Activated CD4-positive, alpha-beta memory T cell treated with anti-CD3 and anti-CD28 coated beads for 36 hours (primary cell): Measurements from ENCODE around the gene NGRN. TPM values are rescaled to one million over a fixed set of nuclear protein-coding genes. Genes with fewer than 3 reads are reported as not detected.
"Not testable (repeated sequence)": the region's sequence is repeated elsewhere in the genome, so short reads cannot be mapped to it uniquely, and the experiment has no call there.

Experiments used
- CTCF ChIA-PET: fragments of 350-600 bp; sonication (Branson Sonifier 250); formaldehyde crosslinking; loops from one replicate; lab custom pipeline; 2021; ENCODE audit warnings: antibody characterized with exemption, inconsistent platforms; lab: Charles Lee
- POLR2A ChIA-PET: fragments of 350-600 bp; sonication (Branson Sonifier 250); formaldehyde crosslinking; loops from one replicate; lab custom pipeline; 2021; ENCODE audit warnings: antibody characterized with exemption; lab: Charles Lee
- DNase-seq: peaks from one replicate; pipeline ENCODE4 v3.0.0-alpha.2; 2020
- H3K27ac Mint-ChIP-seq: one replicate; pipeline ENCODE4 v1.8.0; 2021; ENCODE audit warnings: mixed read lengths
- H3K27me3 Mint-ChIP-seq: one replicate; pipeline ENCODE4 v1.8.0; 2021; ENCODE audit warnings: mixed read lengths
- H3K36me3 Mint-ChIP-seq: one replicate; pipeline ENCODE4 v1.8.0; 2021; ENCODE audit warnings: mixed read lengths
- H3K4me1 Mint-ChIP-seq: one replicate; pipeline ENCODE4 v1.8.0; 2021; ENCODE audit warnings: low read depth, mixed read lengths
- H3K4me3 Mint-ChIP-seq: one replicate; pipeline ENCODE4 v1.8.0; 2021; ENCODE audit warnings: mild to moderate bottlenecking, mixed read lengths
- H3K9me3 Mint-ChIP-seq: one replicate; pipeline ENCODE4 v1.8.0; 2021; ENCODE audit warnings: mixed read lengths
- intact Hi-C: fragments of 100-400 bp; cut with micrococcal nuclease; formaldehyde crosslinking; loops from one replicate; pipeline ENCODE4 v1.15.1; 2023
- total RNA-seq, 2 experiments: library from RNA; stranded (reverse); gene quantifications; one replicate each; pipeline ENCODE4 v1.2.3, GENCODE V29; 2021

The NGRN gene
- total RNA-seq, 2 experiments from 2014 or later, result 25.3 to 28.6 TPM

GRCh38 chr15:90300988-90301706 is 35.7 kb downstream of the NGRN start:
- ChIA-PET POLR2A (no interaction called here), CTCF (interaction anchor here (0.6 to 9.1 kb wide), 28 partner anchors 9 to 1461 kb away, joined by 3 to 72 read pairs (median 4); partner anchors contain the start of gene SEMA4B)
- intact Hi-C loops, result no loop called here
- Mint-ChIP-seq H3K27ac (no peak overlapping the region), H3K4me1 (peaks cover 35% of the 10 kb centered on the region), H3K36me3 (no peaks in the 10 kb centered on the region), H3K9me3 (no peaks in the 10 kb centered on the region), H3K27me3 (no peaks in the 10 kb centered on the region), H3K4me3 (no peak overlapping the region)
- DNase-seq, result peak; percentile 76

- ChIA-PET CTCF (interaction anchor here (0.6 to 9.1 kb wide), 21 partner anchors 9 to 1460 kb away, joined by 3 to 72 read pairs (median 4); partner anchors contain the start of gene SEMA4B), POLR2A (no interaction called here)
- no peaks in the 10 kb centered on the region for H3K9me3 Mint-ChIP-seq
- H3K27ac Mint-ChIP-seq, result no peak overlapping the region
- intact Hi-C loops, result no loop called here
- H3K4me1 Mint-ChIP-seq, result peaks cover 42% of the 10 kb centered on the region
- H3K27me3 Mint-ChIP-seq, result no peaks in the 10 kb centered on the region
- no peak overlapping the region for H3K4me3 Mint-ChIP-seq
- DNase-seq, result no peak
- H3K36me3 Mint-ChIP-seq, result no peaks in the 10 kb centered on the region
These were observed 36.3 kb downstream of the NGRN start for GRCh38 chr15:90301707-90302300.

GRCh38 chr15:90305355-90305754 is 39.9 kb downstream of the NGRN start:
- H3K4me3 Mint-ChIP-seq, POLR2A ChIA-PET, H3K27me3 Mint-ChIP-seq, H3K27ac Mint-ChIP-seq, DNase-seq, H3K36me3 Mint-ChIP-seq, H3K9me3 Mint-ChIP-seq, intact Hi-C loops: not testable (repeated sequence)
- H3K4me1 Mint-ChIP-seq, result peaks cover 48% of the 10 kb centered on the region
- CTCF ChIA-PET, result interaction anchor here (1.2 to 9.1 kb wide), 5 partner anchors 10 to 177 kb away, joined by 3 to 72 read pairs (median 15); no protein-coding TSS in a partner anchor

GRCh38 chr15:90305932-90306331 is 40.5 kb downstream of the NGRN start:
- Mint-ChIP-seq H3K4me3 (peak overlapping the region; percentile 30), H3K27me3 (no peaks in the 10 kb centered on the region), H3K9me3 (no peaks in the 10 kb centered on the region), H3K4me1 (peaks cover 45% of the 10 kb centered on the region), H3K36me3 (no peaks in the 10 kb centered on the region), H3K27ac (peak overlapping the region; percentile 49)
- no peak for DNase-seq
- ChIA-PET CTCF (interaction anchor here (1.2 to 9.1 kb wide), 8 partner anchors 10 to 342 kb away, joined by 3 to 72 read pairs (median 6); no protein-coding TSS in a partner anchor), POLR2A (no interaction called here)
- intact Hi-C loops, result no loop called here

- Mint-ChIP-seq H3K27me3 (no peaks in the 10 kb centered on the region), H3K4me3 (peak overlapping the region; percentile 30), H3K9me3 (no peaks in the 10 kb centered on the region), H3K27ac (peak overlapping the region; percentile 49), H3K4me1 (peaks cover 38% of the 10 kb centered on the region), H3K36me3 (no peaks in the 10 kb centered on the region)
- ChIA-PET CTCF (interaction anchor here (1.2 to 9.1 kb wide), 8 partner anchors 11 to 341 kb away, joined by 3 to 72 read pairs (median 6); no protein-coding TSS in a partner anchor), POLR2A (no interaction called here)
- DNase-seq, result peak; percentile 64
- intact Hi-C loops, result no loop called here
These were observed 41.1 kb downstream of the NGRN start for GRCh38 chr15:90306560-90306959.

- no peaks in the 10 kb centered on the region for H3K36me3 Mint-ChIP-seq
- no peak for DNase-seq
- H3K27me3 Mint-ChIP-seq, result no peaks in the 10 kb centered on the region
- peaks cover 39% of the 10 kb centered on the region for H3K4me1 Mint-ChIP-seq
- POLR2A ChIA-PET, result interaction anchor here (0.9 kb wide), 1 partner anchor 80 kb away, joined by 4 read pairs; the partner anchor contains the start of gene IQGAP1
- intact Hi-C loops, result no loop called here
- H3K9me3 Mint-ChIP-seq, result no peaks in the 10 kb centered on the region
- no peak overlapping the region for H3K4me3 Mint-ChIP-seq
- CTCF ChIA-PET, result interaction anchor here (1.1 to 9.1 kb wide), 3 partner anchors 12 to 223 kb away, joined by 3 to 72 read pairs (median 4); no protein-coding TSS in a partner anchor
- no peak overlapping the region for H3K27ac Mint-ChIP-seq
These were observed 42.2 kb downstream of the NGRN start for GRCh38 chr15:90307661-90308060.

- H3K4me3 Mint-ChIP-seq, result no peak overlapping the region
- no peaks in the 10 kb centered on the region for H3K9me3 Mint-ChIP-seq
- H3K4me1 Mint-ChIP-seq, result peaks cover 35% of the 10 kb centered on the region
- ChIA-PET CTCF (interaction anchor here (1.2 kb wide), 1 partner anchor 10 kb away, joined by 3 read pairs; no protein-coding TSS in a partner anchor), POLR2A (no interaction called here)
- no peaks in the 10 kb centered on the region for H3K27me3 Mint-ChIP-seq
- no peak for DNase-seq
- no peaks in the 10 kb centered on the region for H3K36me3 Mint-ChIP-seq
- intact Hi-C loops, result no loop called here
- H3K27ac Mint-ChIP-seq, result no peak overlapping the region
These were observed 43.5 kb downstream of the NGRN start for GRCh38 chr15:90309020-90309419.

- POLR2A ChIA-PET, result interaction anchor here (0.7 kb wide), 1 partner anchor 222 kb away, joined by 3 read pairs; no protein-coding TSS in a partner anchor
These were observed 50.0 kb downstream of the NGRN start for GRCh38 chr15:90315278-90315982.

GRCh38 chr15:90316139-90316538 is 50.7 kb downstream of the NGRN start:
- H3K27ac Mint-ChIP-seq, result no peak overlapping the region
- CTCF ChIA-PET, result interaction anchor here (1.1 to 2.9 kb wide), 2 partner anchors 14 to 23 kb away, joined by 3 to 13 read pairs; no protein-coding TSS in a partner anchor
- no peaks in the 10 kb centered on the region for H3K27me3 Mint-ChIP-seq
- intact Hi-C loops, result no loop called here
- no peak overlapping the region for H3K4me3 Mint-ChIP-seq
- no peaks in the 10 kb centered on the region for H3K9me3 Mint-ChIP-seq
- DNase-seq, result no peak
- peaks cover 10% of the 10 kb centered on the region for H3K4me1 Mint-ChIP-seq
- H3K36me3 Mint-ChIP-seq, result no peaks in the 10 kb centered on the region
- POLR2A ChIA-PET, result no interaction called here

More at GRCh38 chr15:90315278-90315982, 50.0 kb downstream of the NGRN start:
- Mint-ChIP-seq H3K27ac (no peak overlapping the region), H3K4me3 (no peak overlapping the region), H3K4me1 (peaks cover 9% of the 10 kb centered on the region), H3K36me3 (no peaks in the 10 kb centered on the region), H3K9me3 (no peaks in the 10 kb centered on the region), H3K27me3 (no peaks in the 10 kb centered on the region)
- CTCF ChIA-PET, result interaction anchor here (0.6 to 2.9 kb wide), 3 partner anchors 14 to 22 kb away, joined by 3 to 13 read pairs (median 3); no protein-coding TSS in a partner anchor
- intact Hi-C loops, result no loop called here
- DNase-seq, result no peak

GRCh38 chr15:90318591-90318990 is 53.1 kb downstream of the NGRN start:
- no peaks in the 10 kb centered on the region for H3K27me3 Mint-ChIP-seq
- no peaks in the 10 kb centered on the region for H3K9me3 Mint-ChIP-seq
- intact Hi-C loops, result no loop called here
- CTCF ChIA-PET, result interaction anchor here (0.9 to 5.0 kb wide), 16 partner anchors 8 to 614 kb away, joined by 3 to 107 read pairs (median 14); partner anchors contain the start of gene HDDC3
- H3K36me3 Mint-ChIP-seq, result no peaks in the 10 kb centered on the region
- no peak for DNase-seq
- no peak overlapping the region for H3K27ac Mint-ChIP-seq
- POLR2A ChIA-PET, result no interaction called here
- no peak overlapping the region for H3K4me3 Mint-ChIP-seq
- H3K4me1 Mint-ChIP-seq, result peaks cover 3% of the 10 kb centered on the region
